Measurements from ENCODE around the gene CRYBA4.

The CRYBA4 gene

DNA sequence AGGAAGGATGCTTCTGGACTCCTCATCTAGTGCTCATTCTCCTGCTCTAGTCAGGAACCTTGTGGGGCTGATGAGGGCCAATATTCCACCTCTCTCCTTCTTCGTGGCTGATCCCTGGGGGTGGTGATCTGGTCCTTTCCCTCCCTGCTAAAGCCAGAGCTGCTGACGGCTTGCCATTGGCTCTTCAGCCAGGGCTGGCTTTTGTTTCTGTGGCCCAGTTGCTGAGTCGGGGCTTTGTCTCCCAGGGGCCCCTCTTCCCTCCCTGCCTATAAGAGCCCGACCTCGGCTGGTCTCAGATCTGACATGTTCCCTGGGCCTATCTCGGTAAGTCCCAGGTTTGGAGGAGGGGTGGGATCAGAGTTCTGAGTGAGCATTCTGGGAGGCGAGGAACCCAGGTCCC, at the start of gene CRYBA4:
CRYBA4 (plus strand) TSS at position 301 of the 400 bp plus-strand sequence. CDS start 634 bp downstream, outside the sequence.
- no peak for DNase-seq

DNA sequence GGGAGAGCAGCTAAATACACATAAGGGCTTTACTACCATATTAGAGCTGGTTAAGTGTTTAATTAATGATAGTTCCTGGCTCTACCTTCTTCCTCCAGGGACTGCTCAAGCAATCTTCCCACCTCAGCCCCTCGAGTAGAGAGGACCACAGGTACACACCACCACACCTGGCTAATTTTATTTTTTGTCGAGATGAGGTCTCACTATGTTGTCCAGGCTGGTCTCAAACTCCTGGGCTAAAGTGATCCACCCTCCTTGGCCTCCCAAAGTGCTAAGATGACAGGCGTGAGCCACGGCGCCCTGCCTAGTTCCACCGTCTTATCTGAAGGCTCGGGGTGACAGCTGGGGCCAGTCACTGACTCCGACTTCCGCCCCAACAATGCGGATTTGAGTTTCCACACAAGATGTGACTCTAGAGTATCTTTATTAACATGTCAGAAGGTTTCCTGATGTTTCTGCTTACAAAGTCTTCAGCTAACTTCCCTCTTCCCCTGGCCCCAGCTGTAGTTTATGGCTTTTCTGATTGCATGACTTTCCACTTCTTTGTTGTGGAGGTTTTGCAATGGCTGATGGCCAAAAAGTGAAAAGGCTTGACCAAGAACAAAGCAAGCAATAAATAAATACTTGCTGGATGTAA, 48.6 kb upstream of the CRYBA4 start:
- no peak for DNase-seq

DNA sequence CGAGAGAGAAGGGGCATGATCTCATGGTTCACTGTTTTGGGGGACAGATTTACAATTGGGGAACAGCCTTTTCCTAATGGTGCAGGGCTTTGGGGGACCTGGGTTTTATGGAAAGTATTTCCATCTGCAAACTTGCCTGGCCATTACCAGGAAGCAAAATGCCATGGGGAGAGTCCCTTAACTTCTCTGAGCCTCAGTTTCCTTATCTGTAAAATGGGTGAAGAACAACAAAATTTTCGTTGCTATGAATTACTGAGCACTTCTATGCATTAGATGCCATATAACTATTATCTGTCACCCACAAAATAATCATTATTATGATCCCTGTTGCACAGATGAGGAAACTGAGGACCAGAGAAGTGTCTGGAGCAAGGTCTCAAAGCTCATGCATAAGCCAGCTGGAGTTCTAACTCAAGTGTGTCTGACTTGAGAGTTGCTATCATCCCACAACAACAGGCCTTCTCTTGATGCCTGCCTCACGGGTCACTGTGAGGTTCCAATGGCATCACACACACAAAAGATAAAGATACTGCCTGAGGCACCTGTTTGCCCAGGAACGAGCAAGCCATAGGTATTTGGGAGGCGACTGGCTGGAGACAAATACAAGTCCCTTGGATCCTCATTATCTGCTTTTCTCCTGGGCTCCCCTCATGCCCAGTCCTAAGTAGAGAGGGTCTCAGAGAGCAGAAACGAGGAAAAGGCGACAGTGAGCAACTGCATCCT, 47.6 kb upstream of the CRYBA4 start:
- no peak for DNase-seq

GRCh38 chr22:26576026-26576680, 45.6 kb upstream of the CRYBA4 start:
- no peak for DNase-seq

- no peak for DNase-seq
Measured at GRCh38 chr22:26577081-26577480, 44.7 kb upstream of the CRYBA4 start.

DNA sequence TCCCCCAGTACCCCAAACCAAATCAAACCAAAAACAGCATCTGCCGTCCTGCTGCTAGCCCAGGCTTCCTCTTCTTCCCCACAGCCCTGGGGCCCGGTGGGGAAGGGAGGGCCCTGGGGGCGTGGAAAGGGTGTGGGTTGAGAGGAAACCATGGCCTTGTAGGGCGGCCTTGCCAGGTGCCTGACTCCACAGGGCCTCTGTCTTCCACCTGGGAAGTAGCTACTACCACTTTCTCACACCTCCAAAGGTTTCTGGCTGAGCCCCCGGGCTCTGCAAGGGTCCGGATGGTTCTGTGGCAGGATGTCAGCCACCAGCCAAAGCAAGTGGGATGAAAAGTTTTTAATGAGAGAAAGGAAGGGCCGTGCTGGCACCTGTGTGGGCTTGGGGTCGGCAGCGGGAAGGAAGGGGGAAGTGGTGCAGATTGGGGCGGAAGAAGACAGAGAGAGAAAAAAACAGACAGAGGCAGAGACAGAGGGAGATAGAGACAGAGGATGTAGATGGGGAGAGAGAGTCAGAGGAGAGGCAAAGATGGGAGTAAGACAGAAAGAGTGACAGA, 42.4 kb upstream of the CRYBA4 start:
- no peak for DNase-seq

GRCh38 chr22:26580240-26580962, 41.4 kb upstream of the CRYBA4 start:
- no peak for DNase-seq

GRCh38 chr22:26581026-26581425, 40.7 kb upstream of the CRYBA4 start:
- no peak for DNase-seq

- DNase-seq = no peak
Measured at GRCh38 chr22:26581633-26582168, 40.1 kb upstream of the CRYBA4 start.

- DNase-seq = no peak
Measured at GRCh38 chr22:26584010-26584409, 37.8 kb upstream of the CRYBA4 start.

- DNase-seq = no peak
Measured at GRCh38 chr22:26585104-26585790, 36.5 kb upstream of the CRYBA4 start.

- no peak for DNase-seq
Measured at GRCh38 chr22:26586556-26587325, 35.0 kb upstream of the CRYBA4 start.

DNA sequence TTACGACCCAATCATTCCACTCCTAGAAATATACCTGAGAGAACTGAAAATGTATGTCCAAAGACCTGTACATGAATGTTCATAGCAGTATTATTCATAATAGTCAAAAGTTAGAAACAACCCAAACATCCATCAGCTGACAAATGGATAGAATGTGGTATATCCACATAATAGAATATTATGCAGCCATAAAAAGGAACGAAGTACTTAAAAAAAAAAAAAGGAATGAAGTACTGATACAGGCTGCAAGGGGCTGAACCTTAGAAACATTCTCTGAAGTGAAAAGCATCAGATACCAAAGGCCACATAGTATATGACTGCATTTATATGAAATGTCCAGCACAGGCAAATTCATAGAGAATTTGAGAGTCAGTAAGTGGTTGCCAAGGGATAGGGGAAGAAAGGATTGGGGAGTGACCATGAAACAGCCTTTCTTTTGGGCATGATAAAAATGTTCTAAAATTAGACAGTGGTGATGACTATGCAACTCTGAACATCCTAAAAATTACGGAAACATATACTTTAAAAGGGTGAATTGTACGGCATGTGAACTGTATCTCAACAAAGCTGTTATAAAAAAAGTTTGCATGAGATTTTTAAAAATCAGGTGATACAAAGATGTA, 33.7 kb upstream of the CRYBA4 start:
- DNase-seq = no peak

DNA sequence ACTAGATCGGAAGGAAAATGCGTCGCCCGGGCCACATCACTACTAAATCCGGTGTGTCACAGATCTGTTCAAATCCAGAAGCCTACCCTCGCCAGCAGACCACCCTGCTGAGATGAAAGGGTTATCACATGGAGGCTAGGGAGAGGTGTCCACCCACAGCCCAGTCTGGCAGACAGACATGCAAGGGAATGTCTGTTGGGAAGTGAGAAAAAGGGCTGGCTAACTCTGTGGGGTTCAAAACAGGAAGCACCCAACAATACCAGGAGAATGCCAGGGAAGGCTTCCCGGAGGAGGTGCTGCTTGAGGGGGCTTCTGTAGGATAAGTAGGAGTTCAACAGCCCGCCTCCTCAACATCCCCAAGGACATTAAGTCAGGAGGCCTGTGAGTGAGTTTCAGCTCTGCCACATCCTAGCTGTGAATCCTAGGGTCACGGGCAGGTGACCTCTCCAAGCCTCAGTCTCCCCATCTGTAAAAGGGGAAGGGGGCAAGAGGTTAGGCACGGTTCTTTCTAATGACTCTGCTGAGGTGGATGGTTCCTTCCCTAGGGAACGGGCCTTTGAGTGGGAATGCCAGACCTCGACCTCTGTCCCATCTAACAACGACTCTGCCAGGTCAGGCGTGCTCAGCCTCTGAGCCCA, 32.9 kb upstream of the CRYBA4 start:
- DNase-seq = no peak

DNA sequence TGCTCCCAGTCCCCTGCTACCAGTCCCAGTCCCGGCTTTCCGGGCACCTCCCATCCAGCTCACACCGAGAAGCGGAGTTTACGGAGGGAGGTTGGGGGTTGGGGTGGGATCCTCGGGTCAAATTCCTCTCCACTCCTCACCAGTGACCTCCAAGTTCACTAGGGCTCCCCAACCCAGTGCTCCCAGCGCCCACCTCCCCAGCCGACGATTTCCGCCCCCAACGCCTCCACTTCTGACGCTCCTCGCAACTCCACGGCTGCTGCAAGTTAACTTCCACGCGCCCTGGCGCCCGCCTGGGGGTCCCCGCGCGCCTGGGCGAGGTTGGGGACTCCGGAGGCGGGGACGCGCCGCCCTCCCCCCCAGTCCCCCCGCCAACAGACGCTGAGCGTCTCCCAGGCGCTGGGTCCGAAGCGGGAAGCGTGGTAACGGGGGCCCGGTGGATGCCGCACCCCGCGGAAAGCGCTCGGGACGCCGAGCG, 32.4 kb upstream of the CRYBA4 start:
- DNase-seq = no peak

- peak; percentile 45 to 66 for DNase-seq
Measured at GRCh38 chr22:26589845-26590736, 31.7 kb upstream of the CRYBA4 start, which contains the start of gene TPST2. TSS of gene TPST2 (minus strand) at chr22:26590132. CDS start at chr22:26541630, 48,502 bp downstream.

DNA sequence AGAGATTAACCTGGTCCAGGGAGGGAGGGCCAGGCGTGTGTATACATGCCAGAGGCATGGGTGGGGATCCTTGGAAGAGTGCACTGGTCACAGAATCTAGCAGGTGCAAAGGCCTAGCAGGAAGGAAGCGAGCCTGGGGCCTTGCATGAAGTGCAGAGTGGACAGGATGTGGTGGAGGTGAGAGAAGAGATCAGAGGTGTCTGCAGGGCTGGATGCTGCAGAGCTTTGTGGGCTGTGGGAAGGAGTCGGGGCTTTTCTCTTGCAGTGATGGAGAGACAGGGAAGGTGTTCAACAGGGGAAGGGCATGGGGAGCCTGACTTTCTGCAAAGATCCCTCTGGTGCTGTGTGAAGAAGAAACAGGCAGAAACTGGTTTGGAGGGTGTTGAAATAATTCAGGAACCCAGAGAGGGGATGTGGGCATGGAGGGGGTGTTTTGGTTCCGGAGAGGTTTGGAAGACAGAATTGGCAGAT, 29.3 kb upstream of the CRYBA4 start:
- DNase-seq = peak in 1 of 2 experiments; percentile 13

GRCh38 chr22:26593763-26594162, 28.0 kb upstream of the CRYBA4 start:
- DNase-seq = no peak

GRCh38 chr22:26597026-26597425, 24.7 kb upstream of the CRYBA4 start:
- no peak for DNase-seq

All from SHP77 (cell line).